ENCODE data around the gene IFT20.

Gene IFT20

DNA sequence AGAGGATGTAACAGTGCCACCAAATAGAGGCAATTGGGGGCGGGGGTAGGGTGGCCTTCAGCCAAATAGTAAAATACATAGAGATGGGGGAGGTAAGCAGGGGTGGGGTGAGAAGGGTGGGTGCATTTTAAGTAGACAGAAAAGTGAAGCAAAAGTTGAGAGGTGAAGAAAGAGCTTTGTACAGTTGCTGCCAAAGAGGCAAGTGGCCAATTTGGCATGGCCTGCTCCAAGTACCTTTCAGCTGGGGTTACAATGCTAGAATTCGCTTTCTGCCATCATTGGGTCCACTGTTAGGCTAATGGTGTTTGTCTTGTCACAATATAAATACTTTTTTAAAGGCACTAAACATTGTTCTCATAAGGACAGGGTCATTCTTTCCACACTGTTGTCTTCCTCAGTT, 21.4 kb downstream of the IFT20 start:
- Histone ChIP-seq H3K27me3 (ENCODE audit: low read depth, low read length) (no peaks in the 10 kb centered on the region), H4K20me1 (ENCODE audit: insufficient read depth, low read length) (no peaks in the 10 kb centered on the region), H3K9ac (ENCODE audit: low read length) (no peak overlapping the region), H3K27ac (ENCODE audit: low read length) (no peak overlapping the region), H3K79me2 (ENCODE audit: low read length) (peaks cover 20% of the 10 kb centered on the region), H3K9me3 (ENCODE audit: insufficient read depth, low read length) (no peaks in the 10 kb centered on the region), H3K4me1 (ENCODE audit: low read length) (peaks cover 18% of the 10 kb centered on the region), H2AFZ (ENCODE audit: low read depth, low read length) (no peak overlapping the region), H3K4me2 (ENCODE audit: low read length) (no peak overlapping the region), H3K4me3 (ENCODE audit: low read length) (no peak overlapping the region), H3K36me3 (replicated peaks; ENCODE audit: low read depth, low read length) (no peaks in the 10 kb centered on the region)
- TF ChIP-seq, protein P1, sequence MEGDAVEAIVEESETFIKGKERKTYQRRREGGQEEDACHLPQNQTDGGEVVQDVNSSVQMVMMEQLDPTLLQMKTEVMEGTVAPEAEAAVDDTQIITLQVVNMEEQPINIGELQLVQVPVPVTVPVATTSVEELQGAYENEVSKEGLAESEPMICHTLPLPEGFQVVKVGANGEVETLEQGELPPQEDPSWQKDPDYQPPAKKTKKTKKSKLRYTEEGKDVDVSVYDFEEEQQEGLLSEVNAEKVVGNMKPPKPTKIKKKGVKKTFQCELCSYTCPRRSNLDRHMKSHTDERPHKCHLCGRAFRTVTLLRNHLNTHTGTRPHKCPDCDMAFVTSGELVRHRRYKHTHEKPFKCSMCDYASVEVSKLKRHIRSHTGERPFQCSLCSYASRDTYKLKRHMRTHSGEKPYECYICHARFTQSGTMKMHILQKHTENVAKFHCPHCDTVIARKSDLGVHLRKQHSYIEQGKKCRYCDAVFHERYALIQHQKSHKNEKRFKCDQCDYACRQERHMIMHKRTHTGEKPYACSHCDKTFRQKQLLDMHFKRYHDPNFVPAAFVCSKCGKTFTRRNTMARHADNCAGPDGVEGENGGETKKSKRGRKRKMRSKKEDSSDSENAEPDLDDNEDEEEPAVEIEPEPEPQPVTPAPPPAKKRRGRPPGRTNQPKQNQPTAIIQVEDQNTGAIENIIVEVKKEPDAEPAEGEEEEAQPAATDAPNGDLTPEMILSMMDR (IDR thresholded peaks at IDR 0.05; ENCODE audit: low read depth, low read length): no peak
- TF ChIP-seq EZH2phosphoT487 (IDR thresholded peaks at IDR 0.05; ENCODE audit: low read depth): no peak

- Histone ChIP-seq H3K4me3 (ENCODE audit: low read length) (no peak overlapping the region), H3K9ac (ENCODE audit: low read length) (no peak overlapping the region), H3K4me2 (ENCODE audit: low read length) (no peak overlapping the region), H3K4me1 (ENCODE audit: low read length) (peaks cover 9% of the 10 kb centered on the region), H3K27me3 (ENCODE audit: low read depth, low read length) (no peaks in the 10 kb centered on the region), H3K27ac (ENCODE audit: low read length) (no peak overlapping the region), H3K9me3 (ENCODE audit: insufficient read depth, low read length) (no peaks in the 10 kb centered on the region), H2AFZ (ENCODE audit: low read depth, low read length) (no peak overlapping the region), H3K36me3 (replicated peaks; ENCODE audit: low read depth, low read length) (no peaks in the 10 kb centered on the region), H3K79me2 (ENCODE audit: low read length) (no peaks in the 10 kb centered on the region), H4K20me1 (ENCODE audit: insufficient read depth, low read length) (no peaks in the 10 kb centered on the region)
- TF ChIP-seq, protein P1 (IDR thresholded peaks at IDR 0.05; ENCODE audit: low read depth, low read length): no peak
Observed at GRCh38 chr17:28306954-28307401, 28.3 kb downstream of the IFT20 start.

DNA sequence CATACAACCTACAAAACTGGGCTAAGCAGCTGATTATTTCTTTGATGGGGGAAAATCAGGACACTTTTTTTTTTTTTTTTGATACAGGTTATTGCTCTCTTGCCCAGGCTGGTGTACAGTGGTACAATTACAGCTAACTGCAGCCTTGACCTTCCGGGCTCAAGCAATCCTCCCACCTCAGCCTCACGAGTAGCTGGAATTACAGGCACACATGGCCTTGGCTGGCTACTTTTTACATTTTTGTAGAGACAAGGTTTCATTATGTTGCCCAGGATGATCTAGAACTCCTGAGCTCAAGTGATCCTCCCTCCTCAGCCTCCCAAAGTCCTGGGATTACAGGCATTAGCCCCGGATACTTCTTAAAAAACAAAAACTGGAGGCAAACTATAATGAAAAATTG, 36.8 kb downstream of the IFT20 start:
- Histone ChIP-seq H3K36me3 (replicated peaks; ENCODE audit: low read depth, low read length) (no peaks in the 10 kb centered on the region), H3K27ac (ENCODE audit: low read length) (no peak overlapping the region), H3K79me2 (ENCODE audit: low read length) (no peaks in the 10 kb centered on the region), H2AFZ (ENCODE audit: low read depth, low read length) (no peak overlapping the region), H4K20me1 (ENCODE audit: insufficient read depth, low read length) (no peaks in the 10 kb centered on the region), H3K9ac (ENCODE audit: low read length) (no peak overlapping the region), H3K27me3 (ENCODE audit: low read depth, low read length) (no peaks in the 10 kb centered on the region), H3K9me3 (ENCODE audit: insufficient read depth, low read length) (no peaks in the 10 kb centered on the region), H3K4me2 (ENCODE audit: low read length) (no peak overlapping the region), H3K4me1 (ENCODE audit: low read length) (peaks cover 21% of the 10 kb centered on the region), H3K4me3 (ENCODE audit: low read length) (no peak overlapping the region)
- no peak for TF ChIP-seq EZH2phosphoT487 (IDR thresholded peaks at IDR 0.05; ENCODE audit: low read depth)
- TF ChIP-seq, protein P1 (IDR thresholded peaks at IDR 0.05; ENCODE audit: low read depth, low read length): no peak

- no peaks in the 10 kb centered on the region for H3K27me3 ChIP-seq (ENCODE audit: low read depth, low read length)
- peaks cover 22% of the 10 kb centered on the region for H3K4me1 ChIP-seq (ENCODE audit: low read length)
- H3K79me2 ChIP-seq (ENCODE audit: low read length): no peaks in the 10 kb centered on the region
- no peak overlapping the region for H3K9ac ChIP-seq (ENCODE audit: low read length)
- no peaks in the 10 kb centered on the region for H3K9me3 ChIP-seq (ENCODE audit: insufficient read depth, low read length)
- H3K4me3 ChIP-seq (ENCODE audit: low read length): no peak overlapping the region
- H3K4me2 ChIP-seq (ENCODE audit: low read length): peak overlapping the region; percentile 18; the same call in 1 of the 2 replicates
- H3K27ac ChIP-seq (ENCODE audit: low read length): no peak overlapping the region
- TF ChIP-seq EZH2phosphoT487 (IDR thresholded peaks at IDR 0.05; ENCODE audit: low read depth): no peak
- TF ChIP-seq, protein P1 (IDR thresholded peaks at IDR 0.05; ENCODE audit: low read depth, low read length): no peak
- H3K36me3 ChIP-seq (replicated peaks; ENCODE audit: low read depth, low read length): no peaks in the 10 kb centered on the region
- no peak overlapping the region for H2AFZ ChIP-seq (ENCODE audit: low read depth, low read length)
- no peaks in the 10 kb centered on the region for H4K20me1 ChIP-seq (ENCODE audit: insufficient read depth, low read length)
Observed at GRCh38 chr17:28295677-28296578, 39.3 kb downstream of the IFT20 start.
